Left cardiac atrium (tissue), 4 donors: ENCODE measurements around the gene PRICKLE4. TPM values are rescaled to one million over a fixed set of nuclear protein-coding genes. Genes with fewer than 3 reads are reported as not detected.

ENCODE experiments used
- ATAC-seq, 2 donors: fragments of 200-7000 bp; cut with Tn5 transposase; one replicate each; pipeline ENCODE4 v1.9.1; 2020; ENCODE audit warnings: mild to moderate bottlenecking in 2 of 2, moderate library complexity in 2 of 2
- DNase-seq: peaks from one replicate; pipeline ENCODE4 v3.0.0-alpha.2; 2020
- intact Hi-C, 2 donors: fragments of 100-400 bp; cut with DNase I; formaldehyde crosslinking; loops; one replicate each; pipeline versions ENCODE4 v1.14.1 to v1.15.1; 2022 to 2023
- total RNA-seq, 2 donors: library from RNA; stranded (reverse); fragmentation: NEBNext Ultra II Directional; extraction: Animal tissue kit (Norgen Biotek cat#: 25700); gene quantifications; one replicate each; pipeline ENCODE4 v1.2.1, GENCODE V29; 2021
- donor health status: DM: no; HTN: yes; CAD: no.
- donor health status: DM: no; HTN: yes; CAD: no; lungs with severe emphysema.
- donor health status: DM: yes; HTN: yes; CAD: no.
- donor health status: Dilated cardiomyopathy.

Gene PRICKLE4
- total RNA-seq, 2 donors from 2014 or later: 2.1 to 3.1 TPM

DNA sequence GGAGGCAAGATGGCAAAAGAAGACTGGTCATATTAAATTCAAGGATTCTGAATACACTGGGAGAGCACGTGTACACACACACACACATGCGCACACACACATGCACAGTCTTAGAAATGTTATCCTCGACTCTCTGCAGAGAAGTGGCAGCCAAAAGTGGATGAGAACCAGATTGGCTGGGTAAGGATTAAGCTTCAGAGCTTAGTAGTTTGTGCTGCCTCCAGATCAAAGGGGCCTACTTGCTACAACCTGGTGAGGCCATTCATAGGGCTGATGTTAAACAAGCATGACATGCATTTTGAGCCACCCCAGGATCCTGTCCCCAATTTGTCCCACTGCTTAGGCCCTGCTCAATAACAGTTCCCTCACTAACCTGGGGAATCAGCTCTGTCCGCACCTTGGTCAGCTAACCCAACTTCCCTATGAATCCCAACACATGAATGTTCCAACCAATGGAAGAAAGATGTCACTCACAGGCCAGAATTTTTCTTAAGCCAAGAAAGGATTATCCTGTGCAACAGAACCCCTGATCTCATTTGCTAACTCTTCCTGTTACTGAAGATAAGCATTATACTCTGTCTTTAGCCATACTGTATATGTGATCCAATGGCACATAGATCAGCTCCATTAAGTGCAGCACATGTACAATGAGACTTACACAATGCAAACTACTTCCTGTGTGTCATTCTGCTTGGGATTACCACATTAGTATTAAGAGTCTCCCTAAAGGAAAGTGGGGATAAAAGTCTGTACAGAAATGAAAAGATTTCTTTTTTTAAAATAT, 37.9 kb downstream of the PRICKLE4 start:
- ATAC-seq: no peak
- DNase-seq: no peak
- intact Hi-C loops: no loop called here

DNA sequence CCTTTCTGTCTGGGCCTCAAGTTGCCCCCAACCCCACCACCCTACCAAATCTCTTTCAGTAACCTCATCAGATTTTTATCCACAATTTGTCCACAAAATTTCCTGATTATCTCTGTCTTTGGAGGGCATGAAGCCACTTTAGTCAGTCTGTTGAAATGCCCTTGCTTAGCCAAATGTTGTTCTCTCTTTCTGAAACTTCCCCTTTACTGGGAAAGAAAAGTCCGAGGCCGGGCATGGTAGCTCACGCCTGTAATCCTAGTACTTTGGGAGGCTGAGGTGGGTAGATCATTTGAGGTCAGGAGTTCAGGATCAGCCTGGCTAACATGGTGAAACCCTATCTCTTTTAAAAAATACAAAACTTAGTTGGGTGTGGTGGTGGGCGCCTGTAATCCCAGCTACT, 40.7 kb downstream of the PRICKLE4 start:
- ATAC-seq (no peak), DNase-seq (no peak)
- intact Hi-C loops: no loop called here

DNA sequence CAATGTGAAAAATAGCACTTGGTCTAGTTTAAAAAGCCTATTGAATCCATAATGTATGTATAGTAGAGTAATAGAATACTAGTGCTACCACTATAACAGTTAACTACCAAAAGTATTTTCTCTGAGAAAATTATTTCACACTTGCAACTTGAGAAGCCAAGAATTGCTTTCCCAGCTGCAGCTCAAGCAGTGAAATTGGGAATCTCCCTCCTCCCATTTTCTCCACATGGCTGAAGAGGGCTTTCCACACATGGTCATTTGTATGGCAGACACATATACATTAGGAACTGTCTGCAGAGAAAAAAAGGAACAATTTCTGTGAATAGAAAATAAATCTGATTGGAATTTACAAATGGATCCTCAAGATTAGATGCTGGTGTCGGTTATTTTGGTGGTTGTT, 41.4 kb downstream of the PRICKLE4 start:
- ATAC-seq (no peak), DNase-seq (no peak)
- intact Hi-C loops: no loop called here

DNA sequence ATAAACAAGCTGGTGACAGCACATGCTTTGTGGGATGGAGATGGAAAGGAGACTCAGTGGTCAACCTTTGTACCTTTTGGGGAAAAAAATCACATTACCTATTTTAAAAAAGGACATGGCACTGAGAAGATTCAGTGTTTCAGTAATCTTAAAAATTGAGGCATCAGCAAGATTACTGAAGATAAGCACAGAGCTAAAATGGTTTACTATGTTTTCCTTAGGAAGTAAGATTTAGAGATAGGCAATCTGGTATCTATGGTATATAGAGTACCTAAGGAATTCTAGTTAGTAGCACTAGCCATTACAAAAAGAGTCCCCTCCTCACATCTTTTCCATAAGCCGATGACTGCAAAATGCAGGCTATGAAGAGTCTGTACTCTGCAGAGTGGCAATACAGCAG, 42.6 kb downstream of the PRICKLE4 start:
- DNase-seq (no peak), ATAC-seq (no peak)
- intact Hi-C loops: no loop called here

DNA sequence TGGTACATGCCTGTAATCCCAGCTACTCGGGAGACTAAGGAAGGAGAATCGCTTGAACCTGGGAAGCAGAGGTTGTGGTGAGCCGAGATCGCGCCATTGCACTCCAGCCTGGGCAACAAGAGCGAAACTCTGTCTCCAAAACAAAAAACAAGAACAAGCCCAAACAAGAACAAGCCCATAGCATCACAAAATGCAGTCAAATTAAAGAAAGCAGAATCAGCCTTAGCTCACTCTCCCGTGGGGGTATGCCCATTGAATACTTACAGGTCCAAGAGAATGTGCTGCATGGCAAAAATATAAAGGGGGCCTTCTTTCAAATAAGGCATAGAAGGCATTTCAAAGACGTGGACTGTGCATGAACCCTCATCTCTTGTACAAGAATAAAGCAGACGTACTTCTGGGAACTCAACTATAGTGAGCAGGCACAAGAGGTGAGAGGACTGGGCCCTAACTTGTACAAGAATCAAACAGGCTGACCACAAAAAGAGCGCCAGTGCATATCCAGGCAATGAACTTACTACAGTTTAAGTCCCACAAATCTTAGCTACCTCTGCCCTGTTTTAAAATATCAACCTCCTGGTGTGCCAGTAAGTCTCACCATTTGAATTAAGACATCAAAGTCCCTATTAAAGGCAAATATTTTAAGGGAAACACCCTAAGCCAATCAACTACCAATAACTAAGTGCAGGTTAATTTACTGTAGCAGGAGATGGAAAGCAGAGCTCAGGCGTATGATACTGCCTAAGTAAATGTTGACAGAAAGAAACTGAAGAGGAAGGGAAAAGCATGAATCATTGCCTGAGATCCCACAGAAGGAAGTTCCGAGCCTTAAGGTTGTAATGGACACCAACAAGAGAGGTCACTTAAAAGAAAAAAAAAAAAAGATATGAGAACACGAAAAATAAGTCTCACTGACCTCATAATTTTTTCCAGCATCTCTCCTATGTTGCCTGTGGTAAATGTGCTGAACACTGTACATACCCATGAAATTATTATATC, 44.3 kb downstream of the PRICKLE4 start:
- ATAC-seq (no peak), DNase-seq (no peak)
- intact Hi-C loops: no loop called here

DNA sequence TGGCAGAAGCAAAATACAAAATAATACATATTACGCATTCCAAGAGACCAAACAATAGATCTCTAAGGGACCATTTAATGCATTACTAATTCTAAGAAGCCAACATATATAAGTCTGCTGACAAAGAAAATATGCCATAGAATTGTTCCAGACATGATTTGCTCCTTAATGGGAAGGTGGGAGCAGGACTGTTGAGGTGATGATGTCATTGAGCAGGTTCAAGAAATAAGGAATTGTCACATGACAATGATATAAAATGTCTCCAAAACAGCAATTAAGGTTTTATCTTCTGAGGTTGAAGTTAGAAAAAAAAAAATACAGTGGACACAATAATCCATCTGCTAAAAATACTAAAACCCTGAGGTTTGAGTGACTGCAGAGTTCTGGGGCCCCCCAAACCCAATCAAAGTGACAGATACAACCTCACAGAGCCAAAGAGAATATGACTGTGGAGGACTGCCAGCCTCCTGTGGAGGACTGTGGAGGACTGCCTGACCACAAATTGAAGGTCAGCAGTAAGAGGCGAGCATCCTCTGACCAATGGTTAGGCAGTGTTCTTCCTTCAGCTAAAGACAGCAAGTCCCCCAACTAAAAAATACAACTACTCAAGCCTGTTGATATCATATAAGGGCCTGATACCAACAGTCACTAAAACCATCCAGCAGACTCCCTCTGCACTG, 45.9 kb downstream of the PRICKLE4 start:
- no peak for DNase-seq
- ATAC-seq: no peak
- intact Hi-C loops: no loop called here

DNA sequence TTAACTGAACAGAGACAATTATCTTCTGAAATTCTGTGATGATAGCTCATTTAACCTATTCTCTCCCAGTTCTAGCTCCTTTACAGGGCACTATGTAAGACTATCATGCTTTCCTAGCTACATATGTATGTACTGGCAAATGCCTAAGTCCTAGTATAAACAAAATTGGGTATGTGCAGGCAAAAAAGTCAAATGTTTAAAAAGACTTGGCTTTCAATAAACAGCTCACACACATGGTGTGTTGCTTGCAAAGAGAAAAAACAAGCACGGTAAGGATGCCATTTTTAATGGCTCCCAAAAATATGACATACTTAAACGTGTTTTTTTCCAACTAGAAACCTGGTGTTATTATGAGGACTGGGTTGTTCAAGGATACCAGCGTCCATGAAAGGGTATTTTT, 51.7 kb downstream of the PRICKLE4 start:
- no peak for ATAC-seq
- intact Hi-C loops: no loop called here
- DNase-seq: no peak

DNA sequence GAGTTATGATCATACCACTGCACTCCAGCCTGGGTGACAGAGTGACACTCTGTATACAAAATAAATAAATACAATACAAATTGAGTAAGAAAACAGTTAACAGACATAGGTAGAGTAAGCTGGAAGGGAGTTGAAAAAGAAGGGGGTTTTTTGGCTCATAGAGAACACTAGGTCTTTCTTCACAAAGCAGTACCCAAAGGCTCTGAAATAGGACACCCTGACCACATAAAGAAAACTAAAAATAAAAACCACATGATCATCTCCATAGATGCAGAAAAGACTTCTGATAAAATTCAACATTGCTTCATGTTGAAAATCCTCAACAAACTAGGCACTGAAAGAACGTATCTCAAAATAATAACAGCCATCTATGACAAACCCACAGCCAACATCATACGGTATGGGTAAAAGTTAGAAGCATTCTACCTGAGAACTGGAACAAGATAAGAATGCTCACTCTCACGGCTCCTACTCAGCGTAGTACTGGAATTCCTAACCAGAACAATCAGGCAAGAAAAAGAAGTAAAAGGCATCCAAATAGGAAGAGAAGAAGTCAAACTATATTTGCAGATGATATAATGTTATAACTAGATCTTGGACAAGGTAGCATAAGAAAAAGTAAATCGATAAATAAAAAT, 55.6 kb downstream of the PRICKLE4 start:
- intact Hi-C loops: no loop called here
- no peak for ATAC-seq
- DNase-seq: no peak

DNA sequence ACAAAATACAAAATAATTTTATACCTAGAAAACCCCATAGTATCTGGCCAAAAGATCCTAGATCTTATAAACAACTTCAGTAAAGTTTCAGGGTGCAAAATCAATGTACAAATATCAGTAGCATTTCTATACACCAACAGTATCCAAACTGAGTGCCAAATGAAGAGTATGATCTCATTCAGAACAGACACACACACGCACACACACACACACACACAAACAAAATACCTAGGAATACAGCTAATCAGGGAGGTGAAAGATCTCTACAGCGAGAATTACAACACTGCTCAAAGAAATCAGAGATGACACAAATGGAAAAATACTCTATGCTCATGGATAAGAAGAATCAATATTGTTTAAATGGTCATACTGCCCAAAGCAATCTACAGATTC, 56.1 kb downstream of the PRICKLE4 start:
- intact Hi-C loops: no loop called here
- ATAC-seq (no peak), DNase-seq (no peak)

Other genes starting within 250 kb of the PRICKLE4 start
- 10 to 100 TPM; 15.6 to 18.4 TPM for gene FOXP4, start 234.4 kb upstream of the PRICKLE4 start, total RNA-seq
- gene MDFI, start 142.3 kb upstream of the PRICKLE4 start, total RNA-seq: 1 to 10 TPM; 9.2 TPM
- 10 to 100 TPM; 33.3 to 34.6 TPM for gene TFEB, start 45.2 kb upstream of the PRICKLE4 start, total RNA-seq
- gene PGC, start 33.4 kb upstream of the PRICKLE4 start, total RNA-seq: not detected
- gene FRS3, start 882 bp upstream of the PRICKLE4 start, total RNA-seq: 1 to 10 TPM; 4.0 to 5.2 TPM
- 100 to 1,000 TPM; 131 to 138 TPM for gene TOMM6, start 6.9 kb downstream of the PRICKLE4 start, total RNA-seq
- 1 to 10 TPM; 1.6 to 1.7 TPM for gene USP49, start 114.6 kb downstream of the PRICKLE4 start, total RNA-seq
- gene MED20, start 140.4 kb downstream of the PRICKLE4 start, total RNA-seq: 10 to 100 TPM; 14.8 to 15.7 TPM
- 10 to 100 TPM in 1 of 2 donors, 1 to 10 TPM in 1; 8.7 to 16.5 TPM for gene BYSL, start 140.7 kb downstream of the PRICKLE4 start, total RNA-seq
- 10 to 100 TPM; 60.1 to 62.4 TPM for gene CCND3, start 161.0 kb downstream of the PRICKLE4 start, total RNA-seq